Esophagus squamous epithelium (tissue), 4 donors: ENCODE data around the gene IFT80.

Source experiments
- POLR2A ChIP-seq, 4 donors: fragments of 450-650 bp; IDR thresholded peaks; one replicate each; pipeline ENCODE4 v1.6.1; 2017; ENCODE audit warnings: antibody characterized with exemption in 4 of 4, mild to moderate bottlenecking in 4 of 4, moderate library complexity in 3 of 4
- TF ChIP-seq, protein P1 (sequence below), 6 experiments: fragments of 450-650 bp in 4 of 6; fragments of 200-600 bp in 2 of 6; sonication (generic) in 2 of 6; IDR thresholded peaks; one replicate each; pipeline ENCODE4 v1.5.1; 2016 to 2019; ENCODE audit warnings: antibody characterized with exemption in 6 of 6, mild to moderate bottlenecking in 4 of 6, moderate library complexity in 4 of 6

DNA sequence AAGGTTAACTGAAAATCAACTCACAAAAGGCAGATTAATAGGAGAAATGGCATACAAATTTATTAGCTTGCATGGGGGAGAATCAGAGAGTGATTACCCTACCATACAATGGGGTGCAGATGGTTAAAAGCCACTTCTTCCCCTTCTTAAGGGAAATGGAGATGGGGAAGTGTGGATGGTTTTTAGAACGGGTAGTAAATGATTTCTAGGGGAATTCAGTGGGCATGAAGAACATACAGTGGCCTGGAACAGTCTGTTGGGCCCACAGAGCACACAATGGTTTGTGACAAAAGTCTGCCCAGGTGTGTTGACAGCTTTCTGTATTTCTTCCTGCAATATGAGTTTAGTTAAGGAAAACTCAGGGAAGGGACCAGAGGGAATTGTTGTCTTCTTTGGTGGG is 112.8 kb downstream of the IFT80 start:
- TF ChIP-seq, protein P1, sequence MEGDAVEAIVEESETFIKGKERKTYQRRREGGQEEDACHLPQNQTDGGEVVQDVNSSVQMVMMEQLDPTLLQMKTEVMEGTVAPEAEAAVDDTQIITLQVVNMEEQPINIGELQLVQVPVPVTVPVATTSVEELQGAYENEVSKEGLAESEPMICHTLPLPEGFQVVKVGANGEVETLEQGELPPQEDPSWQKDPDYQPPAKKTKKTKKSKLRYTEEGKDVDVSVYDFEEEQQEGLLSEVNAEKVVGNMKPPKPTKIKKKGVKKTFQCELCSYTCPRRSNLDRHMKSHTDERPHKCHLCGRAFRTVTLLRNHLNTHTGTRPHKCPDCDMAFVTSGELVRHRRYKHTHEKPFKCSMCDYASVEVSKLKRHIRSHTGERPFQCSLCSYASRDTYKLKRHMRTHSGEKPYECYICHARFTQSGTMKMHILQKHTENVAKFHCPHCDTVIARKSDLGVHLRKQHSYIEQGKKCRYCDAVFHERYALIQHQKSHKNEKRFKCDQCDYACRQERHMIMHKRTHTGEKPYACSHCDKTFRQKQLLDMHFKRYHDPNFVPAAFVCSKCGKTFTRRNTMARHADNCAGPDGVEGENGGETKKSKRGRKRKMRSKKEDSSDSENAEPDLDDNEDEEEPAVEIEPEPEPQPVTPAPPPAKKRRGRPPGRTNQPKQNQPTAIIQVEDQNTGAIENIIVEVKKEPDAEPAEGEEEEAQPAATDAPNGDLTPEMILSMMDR (IDR thresholded peaks at IDR 0.05): no peak
- no peak for TF ChIP-seq POLR2A (IDR thresholded peaks at IDR 0.05)
